ENCODE data around the gene SLC16A5.

DNA sequence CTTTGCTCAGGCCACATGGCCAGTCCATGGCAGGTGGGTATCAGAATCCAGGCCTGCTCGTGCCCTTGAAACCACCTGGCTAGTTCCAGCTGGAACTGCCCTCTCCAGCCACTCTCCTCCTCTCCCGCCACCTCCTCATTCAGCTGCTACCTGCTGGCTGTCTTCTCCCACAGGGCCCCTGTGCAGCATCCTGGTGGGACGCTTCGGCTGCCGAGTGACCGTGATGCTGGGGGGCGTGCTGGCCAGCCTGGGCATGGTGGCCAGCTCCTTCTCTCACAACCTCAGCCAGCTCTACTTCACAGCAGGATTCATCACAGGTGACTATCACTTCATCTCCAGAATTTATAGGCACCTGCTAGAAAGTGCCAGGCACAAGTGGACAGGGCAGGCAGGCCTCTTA is 10.1 kb downstream of the SLC16A5 start:
- TF ChIP-seq POLR2A (IDR thresholded peaks at IDR 0.05; ENCODE audit: extremely low read depth, insufficient read length): no peak
- TF ChIP-seq, protein P1, sequence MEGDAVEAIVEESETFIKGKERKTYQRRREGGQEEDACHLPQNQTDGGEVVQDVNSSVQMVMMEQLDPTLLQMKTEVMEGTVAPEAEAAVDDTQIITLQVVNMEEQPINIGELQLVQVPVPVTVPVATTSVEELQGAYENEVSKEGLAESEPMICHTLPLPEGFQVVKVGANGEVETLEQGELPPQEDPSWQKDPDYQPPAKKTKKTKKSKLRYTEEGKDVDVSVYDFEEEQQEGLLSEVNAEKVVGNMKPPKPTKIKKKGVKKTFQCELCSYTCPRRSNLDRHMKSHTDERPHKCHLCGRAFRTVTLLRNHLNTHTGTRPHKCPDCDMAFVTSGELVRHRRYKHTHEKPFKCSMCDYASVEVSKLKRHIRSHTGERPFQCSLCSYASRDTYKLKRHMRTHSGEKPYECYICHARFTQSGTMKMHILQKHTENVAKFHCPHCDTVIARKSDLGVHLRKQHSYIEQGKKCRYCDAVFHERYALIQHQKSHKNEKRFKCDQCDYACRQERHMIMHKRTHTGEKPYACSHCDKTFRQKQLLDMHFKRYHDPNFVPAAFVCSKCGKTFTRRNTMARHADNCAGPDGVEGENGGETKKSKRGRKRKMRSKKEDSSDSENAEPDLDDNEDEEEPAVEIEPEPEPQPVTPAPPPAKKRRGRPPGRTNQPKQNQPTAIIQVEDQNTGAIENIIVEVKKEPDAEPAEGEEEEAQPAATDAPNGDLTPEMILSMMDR (IDR thresholded peaks at IDR 0.05; ENCODE audit: low read depth, low read length): no peak

Data from NB4 (cell line).